KMS-11 (cell line): ENCODE data around the gene UNC13B.

ENCODE experiments used
- H2AFZ ChIP-seq: fragments of 200-600 bp; sonication (generic); 2 replicates; pipeline ENCODE4 v1.6.1; 2016; ENCODE audit warnings: antibody characterized with exemption, mixed run types, low read depth
- H3K27ac ChIP-seq: fragments of 200-600 bp; sonication (generic); 2 replicates; pipeline ENCODE4 v1.6.1; 2016; ENCODE audit warnings: mild to moderate bottlenecking, mixed run types
- H3K27me3 ChIP-seq: fragments of 200-600 bp; sonication (generic); 2 replicates; pipeline ENCODE4 v1.6.1; 2017; ENCODE audit warnings: mild to moderate bottlenecking, low read depth, mixed run types, moderate library complexity; ENCODE audit not compliant: insufficient read depth
- H3K36me3 ChIP-seq: fragments of 200-600 bp; sonication (generic); 2 replicates; pipeline ENCODE4 v1.6.1; 2017; ENCODE audit warnings: mild to moderate bottlenecking, mixed run types; ENCODE audit not compliant: insufficient read depth
- H3K4me1 ChIP-seq: fragments of 200-600 bp; sonication (generic); 2 replicates; pipeline ENCODE4 v1.6.1; 2016; ENCODE audit warnings: mild to moderate bottlenecking, low read depth, mixed run types; ENCODE audit not compliant: poor library complexity, severe bottlenecking
- H3K4me2 ChIP-seq: fragments of 200-600 bp; sonication (generic); 2 replicates; pipeline ENCODE4 v1.7.0; 2016; ENCODE audit warnings: mild to moderate bottlenecking, mixed run types
- H3K4me3 ChIP-seq: fragments of 200-600 bp; sonication (generic); IDR thresholded peaks from 2 replicates; pipeline ENCODE4 v1.6.1; 2017; ENCODE audit warnings: low read depth, low read length, mixed read lengths; ENCODE audit not compliant: insufficient read depth
- H3K79me2 ChIP-seq: fragments of 200-600 bp; sonication (generic); 2 replicates; pipeline ENCODE4 v1.6.1; 2016; ENCODE audit warnings: low read depth, mixed run types; ENCODE audit not compliant: insufficient read depth
- H3K9ac ChIP-seq: fragments of 200-600 bp; sonication (generic); 2 replicates; pipeline ENCODE4 v1.6.1; 2016; ENCODE audit warnings: mild to moderate bottlenecking, mixed run types
- H4K20me1 ChIP-seq: fragments of 200-600 bp; sonication (generic); 2 replicates; pipeline ENCODE4 v1.6.1; 2016; ENCODE audit warnings: mild to moderate bottlenecking, mixed run types; ENCODE audit not compliant: insufficient read depth
- TF ChIP-seq, protein P1 (sequence below): fragments of 200-600 bp; sonication (generic); conservative IDR thresholded peaks from 2 replicates; pipeline ENCODE4 v1.6.1; 2017; ENCODE audit warnings: low read depth, mild to moderate bottlenecking, antibody characterized with exemption, low read length, moderate library complexity, mixed read lengths

UNC13B gene

DNA sequence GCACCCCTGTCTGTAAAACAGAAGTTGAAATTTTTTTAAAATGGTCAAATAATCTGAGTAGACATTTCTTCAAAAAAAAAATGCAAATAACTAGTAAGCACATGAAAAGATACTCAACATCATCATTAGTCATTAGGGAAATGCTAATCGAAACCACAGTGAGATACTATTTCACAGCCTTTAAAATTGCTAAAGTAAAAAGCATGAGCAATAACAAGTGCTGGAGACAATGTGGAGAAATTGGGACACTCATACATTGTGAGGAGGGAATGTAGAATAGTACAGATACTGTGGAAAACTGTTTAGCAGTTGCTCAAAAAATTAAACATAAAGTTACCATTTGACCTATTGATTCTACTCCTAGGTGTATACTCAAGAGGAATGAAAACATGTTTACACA, 269.7 kb downstream of the UNC13B start:
- no peak overlapping the region for H3K9ac ChIP-seq
- no peak overlapping the region for H2AFZ ChIP-seq
- H3K4me2 ChIP-seq, result no peak overlapping the region
- TF ChIP-seq, protein P1, sequence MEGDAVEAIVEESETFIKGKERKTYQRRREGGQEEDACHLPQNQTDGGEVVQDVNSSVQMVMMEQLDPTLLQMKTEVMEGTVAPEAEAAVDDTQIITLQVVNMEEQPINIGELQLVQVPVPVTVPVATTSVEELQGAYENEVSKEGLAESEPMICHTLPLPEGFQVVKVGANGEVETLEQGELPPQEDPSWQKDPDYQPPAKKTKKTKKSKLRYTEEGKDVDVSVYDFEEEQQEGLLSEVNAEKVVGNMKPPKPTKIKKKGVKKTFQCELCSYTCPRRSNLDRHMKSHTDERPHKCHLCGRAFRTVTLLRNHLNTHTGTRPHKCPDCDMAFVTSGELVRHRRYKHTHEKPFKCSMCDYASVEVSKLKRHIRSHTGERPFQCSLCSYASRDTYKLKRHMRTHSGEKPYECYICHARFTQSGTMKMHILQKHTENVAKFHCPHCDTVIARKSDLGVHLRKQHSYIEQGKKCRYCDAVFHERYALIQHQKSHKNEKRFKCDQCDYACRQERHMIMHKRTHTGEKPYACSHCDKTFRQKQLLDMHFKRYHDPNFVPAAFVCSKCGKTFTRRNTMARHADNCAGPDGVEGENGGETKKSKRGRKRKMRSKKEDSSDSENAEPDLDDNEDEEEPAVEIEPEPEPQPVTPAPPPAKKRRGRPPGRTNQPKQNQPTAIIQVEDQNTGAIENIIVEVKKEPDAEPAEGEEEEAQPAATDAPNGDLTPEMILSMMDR, result no peak
- H4K20me1 ChIP-seq, result no peaks in the 10 kb centered on the region
- no peak overlapping the region for H3K27ac ChIP-seq
- H3K79me2 ChIP-seq, result no peaks in the 10 kb centered on the region
- H3K4me1 ChIP-seq, result no peaks in the 10 kb centered on the region
- no peaks in the 10 kb centered on the region for H3K27me3 ChIP-seq
- no peak overlapping the region for H3K4me3 ChIP-seq
- H3K36me3 ChIP-seq, result no peaks in the 10 kb centered on the region

DNA sequence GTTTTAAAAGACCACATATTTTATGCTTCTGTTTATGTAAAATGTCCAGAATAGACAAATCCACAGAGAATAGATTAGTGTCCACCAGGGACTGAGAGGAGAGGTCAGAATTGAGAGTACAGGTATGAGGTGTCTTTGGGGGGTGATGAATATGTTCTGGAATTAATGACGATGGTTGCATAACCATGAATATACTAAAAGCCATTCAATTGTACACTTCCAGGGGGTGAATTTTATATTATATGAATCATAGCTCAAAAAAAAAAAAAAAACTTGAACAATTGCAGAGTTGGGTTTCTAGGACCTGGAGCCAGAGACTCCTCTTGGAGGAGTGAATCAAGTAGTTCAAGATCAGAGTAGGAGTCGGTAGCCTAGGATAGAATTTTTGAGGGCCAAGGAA, 270.3 kb downstream of the UNC13B start:
- no peaks in the 10 kb centered on the region for H3K4me1 ChIP-seq
- no peak overlapping the region for H3K4me2 ChIP-seq
- H4K20me1 ChIP-seq, result no peaks in the 10 kb centered on the region
- TF ChIP-seq, protein P1, result no peak
- no peak overlapping the region for H2AFZ ChIP-seq
- no peaks in the 10 kb centered on the region for H3K36me3 ChIP-seq
- H3K9ac ChIP-seq, result no peak overlapping the region
- H3K79me2 ChIP-seq, result no peaks in the 10 kb centered on the region
- no peaks in the 10 kb centered on the region for H3K27me3 ChIP-seq
- H3K4me3 ChIP-seq, result no peak overlapping the region
- H3K27ac ChIP-seq, result no peak overlapping the region

DNA sequence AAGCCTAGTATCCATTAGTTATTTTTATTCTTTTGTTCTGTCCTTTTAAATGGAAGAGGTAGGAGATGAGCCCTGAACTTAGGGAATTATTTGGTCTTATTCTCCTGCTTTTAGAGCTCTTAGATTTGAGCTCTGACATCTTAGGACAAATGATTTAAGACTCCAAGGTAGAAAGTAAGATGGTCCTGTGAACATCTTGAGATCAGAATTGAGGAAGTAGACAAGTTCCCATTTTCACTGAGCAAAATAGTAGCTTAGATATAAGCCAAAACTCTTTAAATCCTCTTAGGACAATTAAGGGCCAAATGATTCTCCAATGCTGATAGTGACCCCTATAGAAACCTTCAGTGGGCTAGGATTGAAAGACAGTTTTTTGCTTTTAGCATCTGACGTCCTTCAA, 275.1 kb downstream of the UNC13B start:
- Histone ChIP-seq H3K9ac (no peak overlapping the region), H2AFZ (no peak overlapping the region), H3K27ac (no peak overlapping the region), H3K36me3 (no peaks in the 10 kb centered on the region; the same call in 1 of the 2 replicates), H3K79me2 (no peaks in the 10 kb centered on the region), H3K27me3 (no peaks in the 10 kb centered on the region), H3K4me2 (no peak overlapping the region), H3K4me1 (no peaks in the 10 kb centered on the region), H4K20me1 (no peaks in the 10 kb centered on the region), H3K4me3 (no peak overlapping the region)
- TF ChIP-seq, protein P1, result no peak

DNA sequence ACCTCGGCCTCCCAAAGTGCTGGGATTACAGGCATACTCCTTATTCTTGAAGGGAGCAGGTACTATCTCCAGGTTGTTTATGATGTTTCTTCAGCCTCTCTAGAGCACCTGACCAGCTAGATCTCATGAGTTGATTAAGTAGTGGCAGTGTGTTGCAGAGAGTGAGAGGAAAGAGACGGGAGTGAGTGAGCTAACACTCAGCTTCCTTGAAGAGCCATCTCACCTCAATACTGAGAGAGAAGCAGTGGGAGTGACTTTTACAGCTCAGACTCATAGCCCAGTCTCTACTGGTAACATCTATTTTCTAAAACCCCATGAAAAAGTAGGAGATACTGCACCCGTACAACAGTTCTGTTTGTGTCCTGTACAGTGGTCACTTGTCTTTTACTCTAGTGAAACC, 284.2 kb downstream of the UNC13B start:
- Histone ChIP-seq H3K9ac (no peak overlapping the region), H2AFZ (no peak overlapping the region), H3K4me3 (no peak overlapping the region), H3K4me1 (no peaks in the 10 kb centered on the region), H3K27ac (no peak overlapping the region), H3K4me2 (no peak overlapping the region), H4K20me1 (no peaks in the 10 kb centered on the region), H3K79me2 (no peaks in the 10 kb centered on the region), H3K36me3 (no peaks in the 10 kb centered on the region), H3K27me3 (no peaks in the 10 kb centered on the region)
- TF ChIP-seq, protein P1, result no peak
